ENCODE data around the gene KDM6B. TPM values are rescaled to one million over a fixed set of nuclear protein-coding genes. Genes with fewer than 3 reads are reported as not detected.

KDM6B gene, protein sequence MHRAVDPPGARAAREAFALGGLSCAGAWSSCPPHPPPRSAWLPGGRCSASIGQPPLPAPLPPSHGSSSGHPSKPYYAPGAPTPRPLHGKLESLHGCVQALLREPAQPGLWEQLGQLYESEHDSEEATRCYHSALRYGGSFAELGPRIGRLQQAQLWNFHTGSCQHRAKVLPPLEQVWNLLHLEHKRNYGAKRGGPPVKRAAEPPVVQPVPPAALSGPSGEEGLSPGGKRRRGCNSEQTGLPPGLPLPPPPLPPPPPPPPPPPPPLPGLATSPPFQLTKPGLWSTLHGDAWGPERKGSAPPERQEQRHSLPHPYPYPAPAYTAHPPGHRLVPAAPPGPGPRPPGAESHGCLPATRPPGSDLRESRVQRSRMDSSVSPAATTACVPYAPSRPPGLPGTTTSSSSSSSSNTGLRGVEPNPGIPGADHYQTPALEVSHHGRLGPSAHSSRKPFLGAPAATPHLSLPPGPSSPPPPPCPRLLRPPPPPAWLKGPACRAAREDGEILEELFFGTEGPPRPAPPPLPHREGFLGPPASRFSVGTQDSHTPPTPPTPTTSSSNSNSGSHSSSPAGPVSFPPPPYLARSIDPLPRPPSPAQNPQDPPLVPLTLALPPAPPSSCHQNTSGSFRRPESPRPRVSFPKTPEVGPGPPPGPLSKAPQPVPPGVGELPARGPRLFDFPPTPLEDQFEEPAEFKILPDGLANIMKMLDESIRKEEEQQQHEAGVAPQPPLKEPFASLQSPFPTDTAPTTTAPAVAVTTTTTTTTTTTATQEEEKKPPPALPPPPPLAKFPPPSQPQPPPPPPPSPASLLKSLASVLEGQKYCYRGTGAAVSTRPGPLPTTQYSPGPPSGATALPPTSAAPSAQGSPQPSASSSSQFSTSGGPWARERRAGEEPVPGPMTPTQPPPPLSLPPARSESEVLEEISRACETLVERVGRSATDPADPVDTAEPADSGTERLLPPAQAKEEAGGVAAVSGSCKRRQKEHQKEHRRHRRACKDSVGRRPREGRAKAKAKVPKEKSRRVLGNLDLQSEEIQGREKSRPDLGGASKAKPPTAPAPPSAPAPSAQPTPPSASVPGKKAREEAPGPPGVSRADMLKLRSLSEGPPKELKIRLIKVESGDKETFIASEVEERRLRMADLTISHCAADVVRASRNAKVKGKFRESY (N-terminal part only)
- total RNA-seq, result 1.9 and 2.7 TPM in 2 replicates

DNA sequence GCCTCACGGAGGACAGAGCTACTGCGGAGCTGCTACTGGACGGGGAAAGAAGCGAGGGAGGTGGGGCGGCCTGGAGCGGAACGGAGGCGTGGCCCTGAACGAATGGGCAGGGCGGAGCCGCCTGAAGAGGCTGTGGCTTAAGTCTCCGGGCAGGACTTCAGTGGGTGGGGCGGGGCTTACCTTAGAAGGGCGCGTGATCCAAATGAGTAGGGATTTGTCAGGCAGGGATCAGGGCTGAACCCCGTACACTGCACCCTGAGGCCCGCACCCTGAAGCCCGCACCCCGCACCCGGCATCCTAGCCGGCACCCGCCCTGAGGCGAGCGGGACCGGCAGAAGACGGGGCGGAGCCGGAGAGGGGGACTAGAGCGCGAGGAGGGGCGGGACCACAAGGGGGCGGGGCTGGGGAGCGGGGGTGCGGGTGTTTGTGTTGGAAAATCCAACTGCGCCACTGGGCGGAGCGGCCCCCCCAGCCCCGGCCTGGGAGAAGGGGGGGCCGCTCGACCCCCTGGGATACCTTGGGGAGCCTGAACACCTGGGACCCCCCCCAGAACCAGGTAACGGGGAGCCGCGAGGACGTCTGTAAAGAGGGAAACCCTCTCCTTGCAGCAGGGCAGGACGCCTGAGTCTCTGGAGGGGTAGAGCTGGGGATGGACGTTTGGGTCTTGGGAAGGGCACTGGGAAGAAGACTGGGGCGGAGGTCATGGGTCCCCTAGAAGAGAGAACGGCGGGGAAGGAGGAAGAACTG lies at the start of gene KDM6B:
Gene KDM6B, plus strand, starts transcription at position 423 of the 747 bp plus-strand sequence. CDS start 11,338 bp downstream, outside the sequence.
- DNase-seq (ENCODE audit: low read depth), result no peak
- TF ChIP-seq, protein P1, sequence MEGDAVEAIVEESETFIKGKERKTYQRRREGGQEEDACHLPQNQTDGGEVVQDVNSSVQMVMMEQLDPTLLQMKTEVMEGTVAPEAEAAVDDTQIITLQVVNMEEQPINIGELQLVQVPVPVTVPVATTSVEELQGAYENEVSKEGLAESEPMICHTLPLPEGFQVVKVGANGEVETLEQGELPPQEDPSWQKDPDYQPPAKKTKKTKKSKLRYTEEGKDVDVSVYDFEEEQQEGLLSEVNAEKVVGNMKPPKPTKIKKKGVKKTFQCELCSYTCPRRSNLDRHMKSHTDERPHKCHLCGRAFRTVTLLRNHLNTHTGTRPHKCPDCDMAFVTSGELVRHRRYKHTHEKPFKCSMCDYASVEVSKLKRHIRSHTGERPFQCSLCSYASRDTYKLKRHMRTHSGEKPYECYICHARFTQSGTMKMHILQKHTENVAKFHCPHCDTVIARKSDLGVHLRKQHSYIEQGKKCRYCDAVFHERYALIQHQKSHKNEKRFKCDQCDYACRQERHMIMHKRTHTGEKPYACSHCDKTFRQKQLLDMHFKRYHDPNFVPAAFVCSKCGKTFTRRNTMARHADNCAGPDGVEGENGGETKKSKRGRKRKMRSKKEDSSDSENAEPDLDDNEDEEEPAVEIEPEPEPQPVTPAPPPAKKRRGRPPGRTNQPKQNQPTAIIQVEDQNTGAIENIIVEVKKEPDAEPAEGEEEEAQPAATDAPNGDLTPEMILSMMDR (conservative IDR thresholded peaks at IDR 0.05; ENCODE audit: low read depth, low read length), result no peak

DNA sequence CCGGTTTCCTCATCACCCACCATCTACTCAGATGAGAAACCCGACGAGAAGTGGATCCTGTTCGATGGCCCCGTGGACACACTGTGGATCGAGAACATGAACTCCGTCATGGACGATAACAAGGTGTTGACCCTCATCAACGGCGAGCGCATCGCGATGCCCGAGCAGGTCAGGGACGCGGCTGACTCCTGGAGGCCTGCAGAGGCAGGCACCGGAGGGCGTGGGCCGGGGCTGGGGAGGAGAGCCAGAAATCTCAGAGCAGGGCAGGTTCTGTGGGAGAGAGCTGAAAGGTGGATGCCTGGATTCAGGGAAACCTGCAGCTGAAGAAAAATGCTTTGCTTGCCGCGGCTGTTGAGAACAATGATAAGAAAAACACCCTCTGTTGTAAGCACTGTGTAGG lies 47.2 kb upstream of the KDM6B start:
- no peak overlapping the region for H3K4me3 ChIP-seq (ENCODE audit: low read depth, low read length)
- TF ChIP-seq, protein P1 (conservative IDR thresholded peaks at IDR 0.05; ENCODE audit: low read depth, low read length), result no peak
- DNase-seq (ENCODE audit: low read depth), result no peak

More for the DNA sequence above, at the start of gene KDM6B:
- peak within 1 kb of the TSS; percentile 91 for H3K4me3 ChIP-seq (ENCODE audit: low read depth, low read length)

DNA sequence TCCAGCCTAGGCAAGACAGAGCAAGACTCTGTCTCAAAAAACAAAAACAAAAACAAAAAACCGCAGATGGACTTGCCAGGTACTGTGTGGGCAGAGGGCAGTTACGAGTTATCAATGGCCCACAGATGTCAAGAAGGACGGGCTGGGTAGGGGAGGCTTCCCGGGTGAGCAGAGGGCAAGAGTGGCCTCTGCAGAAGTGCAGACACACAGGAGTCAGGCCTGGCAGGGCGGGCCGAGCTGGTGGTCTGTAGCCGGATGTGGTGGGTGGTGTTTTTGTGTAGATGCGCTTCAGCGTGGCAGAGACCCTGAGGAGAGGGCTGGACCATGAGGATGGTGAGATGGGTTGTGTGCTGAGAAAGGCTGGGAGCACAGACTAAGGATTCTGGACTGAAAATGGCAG lies 44.9 kb upstream of the KDM6B start:
- no peak for DNase-seq (ENCODE audit: low read depth)
- H3K4me3 ChIP-seq (ENCODE audit: low read depth, low read length), result no peak overlapping the region
- TF ChIP-seq, protein P1 (conservative IDR thresholded peaks at IDR 0.05; ENCODE audit: low read depth, low read length), result no peak

DNA sequence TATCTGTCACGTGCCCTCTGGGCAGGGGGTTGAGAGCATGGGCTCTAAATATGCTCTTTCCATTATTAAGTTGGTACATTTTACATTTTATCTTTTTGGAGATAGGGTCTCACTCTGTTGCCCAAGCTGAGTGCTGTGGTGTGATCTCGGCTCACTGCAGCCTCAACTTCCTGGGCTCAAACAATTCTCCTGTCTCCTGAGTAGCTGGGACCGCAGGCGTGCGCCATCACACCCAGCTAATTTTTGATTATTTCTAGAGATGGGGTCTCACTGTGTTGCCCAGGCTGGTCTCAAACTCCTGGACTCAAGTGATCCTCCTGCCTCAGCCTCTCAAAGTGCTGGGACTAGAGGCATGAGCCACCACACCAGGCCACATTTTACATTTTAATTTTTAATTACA lies 43.9 kb upstream of the KDM6B start:
- DNase-seq (ENCODE audit: low read depth), result no peak
- H3K4me3 ChIP-seq (ENCODE audit: low read depth, low read length), result no peak overlapping the region
- TF ChIP-seq, protein P1 (conservative IDR thresholded peaks at IDR 0.05; ENCODE audit: low read depth, low read length), result no peak

DNA sequence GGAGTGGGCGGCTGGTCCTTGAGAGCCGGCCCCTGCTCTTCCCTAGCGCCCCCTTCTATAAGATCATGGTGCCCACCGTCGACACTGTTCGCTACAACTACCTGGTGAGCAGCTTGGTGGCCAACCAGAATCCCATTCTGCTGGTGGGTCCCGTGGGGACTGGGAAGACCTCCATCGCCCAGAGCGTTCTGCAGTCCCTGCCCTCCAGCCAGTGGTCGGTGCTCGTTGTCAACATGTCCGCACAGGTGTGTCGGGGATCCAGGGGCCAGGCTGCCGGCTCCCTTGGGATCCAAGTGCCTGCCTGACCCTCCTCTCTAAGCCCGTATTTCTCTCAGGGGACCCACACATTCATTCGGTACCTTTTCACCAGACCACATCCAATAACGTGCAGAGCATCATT lies 41.4 kb upstream of the KDM6B start:
- no peak overlapping the region for H3K4me3 ChIP-seq (ENCODE audit: low read depth, low read length)
- TF ChIP-seq, protein P1 (conservative IDR thresholded peaks at IDR 0.05; ENCODE audit: low read depth, low read length), result no peak
- DNase-seq (ENCODE audit: low read depth), result no peak

GRCh38 chr17:7794075-7794663 lies 39.8 kb upstream of the KDM6B start:
- H3K4me3 ChIP-seq (ENCODE audit: low read depth, low read length), result no peak overlapping the region
- no peak for DNase-seq (ENCODE audit: low read depth)
- TF ChIP-seq, protein P1 (conservative IDR thresholded peaks at IDR 0.05; ENCODE audit: low read depth, low read length), result no peak

All from epithelial cell of proximal tubule (primary cell).